ENCODE results near the gene CDC42SE1.

GRCh38 chr1:151055581-151055980 is 3.8 kb downstream of the CDC42SE1 start:
- TF ChIP-seq CTCF (IDR thresholded peaks at IDR 0.05; ENCODE audit: low read depth, low read length) (no peak), POLR2A (IDR thresholded peaks at IDR 0.05; ENCODE audit: extremely low read depth, insufficient read length) (no peak)

All from NB4 (cell line).